PFSK-1 (cell line): ENCODE measurements around the gene PAM16.

Experiments
- POLR2AphosphoS5 ChIP-seq: IDR thresholded peaks from 2 replicates; pipeline ENCODE4 v1.6.1; 2012; ENCODE audit warnings: low read depth, mild to moderate bottlenecking, control low read depth, low read length, moderate library complexity
- TAF1 ChIP-seq: IDR thresholded peaks from 2 replicates; pipeline ENCODE4 v1.6.1; 2012; ENCODE audit warnings: low read length, control low read depth, borderline replicate concordance; ENCODE audit not compliant: insufficient read depth

- no peak for TF ChIP-seq POLR2AphosphoS5
- no peak for TF ChIP-seq TAF1
Observed at GRCh38 chr16:4361033-4361943, 10.2 kb upstream of the PAM16 start.
